ENCODE measurements around the gene DAGLA.

DAGLA gene

GRCh38 chr11:61684870-61685616 lies 4.9 kb downstream of the DAGLA start:
- Histone ChIP-seq H3K27me3 (ENCODE audit: low read length) (no peaks in the 10 kb centered on the region), H3K27ac (ENCODE audit: low read depth, low read length) (no peak overlapping the region), H3K4me2 (ENCODE audit: low read depth, low read length, poor library complexity, severe bottlenecking) (no peak overlapping the region), H3F3A (ENCODE audit: insufficient read depth) (no peaks in the 10 kb centered on the region), H3K9me2 (replicated peaks; ENCODE audit: insufficient read depth, low read length) (no peaks in the 10 kb centered on the region), H3K9ac (ENCODE audit: low read length) (no peak overlapping the region), H3K36me3 (ENCODE audit: low read length) (no peaks in the 10 kb centered on the region), H3K9me3 (ENCODE audit: insufficient read depth, low read length) (no peaks in the 10 kb centered on the region), H4K20me1 (ENCODE audit: low read depth, low read length) (no peaks in the 10 kb centered on the region), H3K4me3 (ENCODE audit: insufficient read depth, low read length, poor library complexity, severe bottlenecking) (no peak overlapping the region), H3K79me2 (ENCODE audit: insufficient read depth, low read length) (no peaks in the 10 kb centered on the region), H2AFZ (ENCODE audit: low read depth, low read length, severe bottlenecking) (no peak overlapping the region)
- no peak for TF ChIP-seq EZH2phosphoT487 (conservative IDR thresholded peaks at IDR 0.05; ENCODE audit: low read length)
- no peak for TF ChIP-seq CTCF (IDR thresholded peaks at IDR 0.05; ENCODE audit: insufficient read depth, low read length, poor library complexity, severe bottlenecking)

GRCh38 chr11:61685617-61685967 lies 5.4 kb downstream of the DAGLA start:
- Histone ChIP-seq H3K27ac (ENCODE audit: low read depth, low read length) (no peak overlapping the region), H3K9ac (ENCODE audit: low read length) (no peak overlapping the region), H3K4me2 (ENCODE audit: low read depth, low read length, poor library complexity, severe bottlenecking) (no peak overlapping the region), H3K36me3 (ENCODE audit: low read length) (no peaks in the 10 kb centered on the region), H3K9me3 (ENCODE audit: insufficient read depth, low read length) (no peaks in the 10 kb centered on the region), H3F3A (ENCODE audit: insufficient read depth) (no peaks in the 10 kb centered on the region), H3K79me2 (ENCODE audit: insufficient read depth, low read length) (no peaks in the 10 kb centered on the region), H3K4me3 (ENCODE audit: insufficient read depth, low read length, poor library complexity, severe bottlenecking) (no peak overlapping the region), H4K20me1 (ENCODE audit: low read depth, low read length) (no peaks in the 10 kb centered on the region), H2AFZ (ENCODE audit: low read depth, low read length, severe bottlenecking) (no peak overlapping the region), H3K9me2 (replicated peaks; ENCODE audit: insufficient read depth, low read length) (no peaks in the 10 kb centered on the region), H3K27me3 (ENCODE audit: low read length) (no peaks in the 10 kb centered on the region)
- TF ChIP-seq EZH2phosphoT487 (conservative IDR thresholded peaks at IDR 0.05; ENCODE audit: low read length) (no peak), CTCF (IDR thresholded peaks at IDR 0.05; ENCODE audit: insufficient read depth, low read length, poor library complexity, severe bottlenecking) (no peak)

- TF ChIP-seq EZH2phosphoT487 (conservative IDR thresholded peaks at IDR 0.05; ENCODE audit: low read length) (no peak), CTCF (IDR thresholded peaks at IDR 0.05; ENCODE audit: insufficient read depth, low read length, poor library complexity, severe bottlenecking) (no peak)
- no peaks in the 10 kb centered on the region for H4K20me1 ChIP-seq (ENCODE audit: low read depth, low read length)
- no peak overlapping the region for H3K9ac ChIP-seq (ENCODE audit: low read length)
- no peaks in the 10 kb centered on the region for H3K9me2 ChIP-seq (replicated peaks; ENCODE audit: insufficient read depth, low read length)
- H2AFZ ChIP-seq (ENCODE audit: low read depth, low read length, severe bottlenecking), result no peak overlapping the region
- no peaks in the 10 kb centered on the region for H3K27me3 ChIP-seq (ENCODE audit: low read length)
- H3K4me2 ChIP-seq (ENCODE audit: low read depth, low read length, poor library complexity, severe bottlenecking), result no peak overlapping the region
- H3K4me3 ChIP-seq (ENCODE audit: insufficient read depth, low read length, poor library complexity, severe bottlenecking), result no peak overlapping the region
- H3K79me2 ChIP-seq (ENCODE audit: insufficient read depth, low read length), result no peaks in the 10 kb centered on the region
- H3F3A ChIP-seq (ENCODE audit: insufficient read depth), result no peaks in the 10 kb centered on the region
- H3K36me3 ChIP-seq (ENCODE audit: low read length), result no peaks in the 10 kb centered on the region
- no peaks in the 10 kb centered on the region for H3K9me3 ChIP-seq (ENCODE audit: insufficient read depth, low read length)
- H3K27ac ChIP-seq (ENCODE audit: low read depth, low read length), result no peak overlapping the region
Measured at GRCh38 chr11:61686066-61686465, 5.9 kb downstream of the DAGLA start.

All from SU-DHL-6 (cell line).